ENCODE results near the gene GPX2. TPM values are rescaled to one million over a fixed set of nuclear protein-coding genes. Genes with fewer than 3 reads are reported as not detected.

Gene GPX2
- total and polyA plus RNA-seq, 2 experiments from 2014 or later, result 0.78 to 2.2 TPM

DNA sequence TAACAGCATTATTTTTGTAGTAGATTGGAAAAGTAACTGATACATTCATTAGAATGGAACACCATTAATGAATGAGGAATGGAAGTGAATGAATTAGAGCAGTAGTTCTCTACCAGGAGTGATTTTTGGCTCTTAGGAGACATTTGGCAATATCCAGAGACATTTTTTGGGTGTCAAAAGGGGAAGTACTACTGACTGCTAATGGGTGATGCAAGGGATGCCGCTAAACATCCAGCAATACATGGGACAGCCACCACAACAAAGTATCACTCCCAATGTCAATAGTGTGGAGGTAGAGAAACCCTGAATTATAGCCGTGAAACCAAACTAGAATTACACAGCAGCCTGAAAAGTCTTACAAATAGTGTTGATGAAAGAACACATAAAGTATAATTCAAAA lies 26.7 kb downstream of the GPX2 start:
- Mint-ChIP-seq H3K4me3 (peak overlapping the region; percentile 89; the same call in 1 of the 3 replicates), H3K9me3 (no peaks in the 10 kb centered on the region), H3K27me3 (ENCODE audit: insufficient read depth, low read depth, poor library complexity) (peaks cover 8% of the 10 kb centered on the region), H3K4me1 (peaks cover 13% of the 10 kb centered on the region), H3K36me3 (ENCODE audit: low read depth) (no peaks in the 10 kb centered on the region), H3K27ac (no peak overlapping the region)
- H4K20me1 ChIP-seq (replicated peaks; ENCODE audit: insufficient read depth), result no peaks in the 10 kb centered on the region
- peaks cover 9% of the 10 kb centered on the region; the same call in 1 of the 2 replicates for H3K4me1 ChIP-seq (ENCODE audit: insufficient read depth)
- H3K9me2 ChIP-seq (ENCODE audit: insufficient read depth), result no peaks in the 10 kb centered on the region
- H3K4me2 ChIP-seq, result peak overlapping the region; percentile 85
- H3K79me2 ChIP-seq (replicated peaks; ENCODE audit: insufficient read depth), result peaks cover 36% of the 10 kb centered on the region
- H3F3A ChIP-seq (replicated peaks; ENCODE audit: low read depth), result no peaks in the 10 kb centered on the region
- H3K27ac ChIP-seq (ENCODE audit: low read depth), result no peak overlapping the region
- peak overlapping the region; percentile 74; the same call in 1 of the 2 replicates for H3K4me3 ChIP-seq
- H2AFZ ChIP-seq, result no peak overlapping the region
- H3K27me3 ChIP-seq (ENCODE audit: insufficient read depth), result no peaks in the 10 kb centered on the region
- DNase-seq (ENCODE audit: low spot score), result no peak
- TF ChIP-seq, protein P1, sequence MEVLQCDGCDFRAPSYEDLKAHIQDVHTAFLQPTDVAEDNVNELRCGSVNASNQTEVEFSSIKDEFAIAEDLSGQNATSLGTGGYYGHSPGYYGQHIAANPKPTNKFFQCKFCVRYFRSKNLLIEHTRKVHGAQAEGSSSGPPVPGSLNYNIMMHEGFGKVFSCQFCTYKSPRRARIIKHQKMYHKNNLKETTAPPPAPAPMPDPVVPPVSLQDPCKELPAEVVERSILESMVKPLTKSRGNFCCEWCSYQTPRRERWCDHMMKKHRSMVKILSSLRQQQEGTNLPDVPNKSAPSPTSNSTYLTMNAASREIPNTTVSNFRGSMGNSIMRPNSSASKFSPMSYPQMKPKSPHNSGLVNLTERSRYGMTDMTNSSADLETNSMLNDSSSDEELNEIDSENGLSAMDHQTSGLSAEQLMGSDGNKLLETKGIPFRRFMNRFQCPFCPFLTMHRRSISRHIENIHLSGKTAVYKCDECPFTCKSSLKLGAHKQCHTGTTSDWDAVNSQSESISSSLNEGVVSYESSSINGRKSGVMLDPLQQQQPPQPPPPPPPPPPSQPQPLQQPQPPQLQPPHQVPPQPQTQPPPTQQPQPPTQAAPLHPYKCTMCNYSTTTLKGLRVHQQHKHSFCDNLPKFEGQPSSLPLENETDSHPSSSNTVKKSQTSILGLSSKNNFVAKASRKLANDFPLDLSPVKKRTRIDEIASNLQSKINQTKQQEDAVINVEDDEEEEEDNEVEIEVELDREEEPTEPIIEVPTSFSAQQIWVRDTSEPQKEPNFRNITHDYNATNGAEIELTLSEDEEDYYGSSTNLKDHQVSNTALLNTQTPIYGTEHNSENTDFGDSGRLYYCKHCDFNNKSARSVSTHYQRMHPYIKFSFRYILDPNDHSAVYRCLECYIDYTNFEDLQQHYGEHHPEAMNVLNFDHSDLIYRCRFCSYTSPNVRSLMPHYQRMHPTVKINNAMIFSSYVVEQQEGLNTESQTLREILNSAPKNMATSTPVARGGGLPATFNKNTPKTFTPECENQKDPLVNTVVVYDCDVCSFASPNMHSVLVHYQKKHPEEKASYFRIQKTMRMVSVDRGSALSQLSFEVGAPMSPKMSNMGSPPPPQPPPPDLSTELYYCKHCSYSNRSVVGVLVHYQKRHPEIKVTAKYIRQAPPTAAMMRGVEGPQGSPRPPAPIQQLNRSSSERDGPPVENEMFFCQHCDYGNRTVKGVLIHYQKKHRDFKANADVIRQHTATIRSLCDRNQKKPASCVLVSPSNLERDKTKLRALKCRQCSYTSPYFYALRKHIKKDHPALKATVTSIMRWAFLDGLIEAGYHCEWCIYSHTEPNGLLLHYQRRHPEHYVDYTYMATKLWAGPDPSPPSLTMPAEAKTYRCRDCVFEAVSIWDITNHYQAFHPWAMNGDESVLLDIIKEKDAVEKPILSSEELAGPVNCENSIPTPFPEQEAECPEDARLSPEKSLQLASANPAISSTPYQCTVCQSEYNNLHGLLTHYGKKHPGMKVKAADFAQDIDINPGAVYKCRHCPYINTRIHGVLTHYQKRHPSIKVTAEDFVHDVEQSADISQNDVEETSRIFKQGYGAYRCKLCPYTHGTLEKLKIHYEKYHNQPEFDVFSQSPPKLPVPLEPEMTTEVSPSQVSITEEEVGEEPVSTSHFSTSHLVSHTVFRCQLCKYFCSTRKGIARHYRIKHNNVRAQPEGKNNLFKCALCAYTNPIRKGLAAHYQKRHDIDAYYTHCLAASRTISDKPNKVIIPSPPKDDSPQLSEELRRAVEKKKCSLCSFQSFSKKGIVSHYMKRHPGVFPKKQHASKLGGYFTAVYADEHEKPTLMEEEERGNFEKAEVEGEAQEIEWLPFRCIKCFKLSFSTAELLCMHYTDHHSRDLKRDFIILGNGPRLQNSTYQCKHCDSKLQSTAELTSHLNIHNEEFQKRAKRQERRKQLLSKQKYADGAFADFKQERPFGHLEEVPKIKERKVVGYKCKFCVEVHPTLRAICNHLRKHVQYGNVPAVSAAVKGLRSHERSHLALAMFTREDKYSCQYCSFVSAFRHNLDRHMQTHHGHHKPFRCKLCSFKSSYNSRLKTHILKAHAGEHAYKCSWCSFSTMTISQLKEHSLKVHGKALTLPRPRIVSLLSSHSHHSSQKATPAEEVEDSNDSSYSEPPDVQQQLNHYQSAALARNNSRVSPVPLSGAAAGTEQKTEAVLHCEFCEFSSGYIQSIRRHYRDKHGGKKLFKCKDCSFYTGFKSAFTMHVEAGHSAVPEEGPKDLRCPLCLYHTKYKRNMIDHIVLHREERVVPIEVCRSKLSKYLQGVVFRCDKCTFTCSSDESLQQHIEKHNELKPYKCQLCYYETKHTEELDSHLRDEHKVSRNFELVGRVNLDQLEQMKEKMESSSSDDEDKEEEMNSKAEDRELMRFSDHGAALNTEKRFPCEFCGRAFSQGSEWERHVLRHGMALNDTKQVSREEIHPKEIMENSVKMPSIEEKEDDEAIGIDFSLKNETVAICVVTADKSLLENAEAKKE (CRISPR knock-in tag; IDR thresholded peaks at IDR 0.05), result no peak
- TF ChIP-seq, protein P2, sequence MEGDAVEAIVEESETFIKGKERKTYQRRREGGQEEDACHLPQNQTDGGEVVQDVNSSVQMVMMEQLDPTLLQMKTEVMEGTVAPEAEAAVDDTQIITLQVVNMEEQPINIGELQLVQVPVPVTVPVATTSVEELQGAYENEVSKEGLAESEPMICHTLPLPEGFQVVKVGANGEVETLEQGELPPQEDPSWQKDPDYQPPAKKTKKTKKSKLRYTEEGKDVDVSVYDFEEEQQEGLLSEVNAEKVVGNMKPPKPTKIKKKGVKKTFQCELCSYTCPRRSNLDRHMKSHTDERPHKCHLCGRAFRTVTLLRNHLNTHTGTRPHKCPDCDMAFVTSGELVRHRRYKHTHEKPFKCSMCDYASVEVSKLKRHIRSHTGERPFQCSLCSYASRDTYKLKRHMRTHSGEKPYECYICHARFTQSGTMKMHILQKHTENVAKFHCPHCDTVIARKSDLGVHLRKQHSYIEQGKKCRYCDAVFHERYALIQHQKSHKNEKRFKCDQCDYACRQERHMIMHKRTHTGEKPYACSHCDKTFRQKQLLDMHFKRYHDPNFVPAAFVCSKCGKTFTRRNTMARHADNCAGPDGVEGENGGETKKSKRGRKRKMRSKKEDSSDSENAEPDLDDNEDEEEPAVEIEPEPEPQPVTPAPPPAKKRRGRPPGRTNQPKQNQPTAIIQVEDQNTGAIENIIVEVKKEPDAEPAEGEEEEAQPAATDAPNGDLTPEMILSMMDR (conservative IDR thresholded peaks at IDR 0.05; ENCODE audit: low read depth in 2 of 2), result no peak
- TF ChIP-seq STAT1 (IDR thresholded peaks at IDR 0.05; ENCODE audit: unreplicated experiment) (no peak), EZH2phosphoT487 (IDR thresholded peaks at IDR 0.05; ENCODE audit: unreplicated experiment) (no peak)
- no peak for ATAC-seq
- H3K36me3 ChIP-seq (ENCODE audit: insufficient read depth), result no peaks in the 10 kb centered on the region

All from GM23338 (cell line).